Esophagus muscularis mucosa (tissue), 4 donors: ENCODE measurements around the gene SH3RF3. TPM values are rescaled to one million over a fixed set of nuclear protein-coding genes. Genes with fewer than 3 reads are reported as not detected.

ENCODE experiments used
- DNase-seq: peaks from one replicate; pipeline ENCODE4 v3.0.0-alpha.2; 2017; ENCODE audit errors: extremely low spot score
- H3K27ac ChIP-seq, 4 donors: fragments of 200-600 bp; sonication (generic); replicated peaks in 1 of 4; 1 replicate in 3 of 4; 2 replicates in 1 of 4; pipeline ENCODE4 v1.5.1; 2016 to 2019; ENCODE audit warnings: mild to moderate bottlenecking in 1 of 4
- H3K27me3 ChIP-seq, 4 donors: fragments of 200-600 bp; sonication (generic); one replicate each; pipeline versions ENCODE4 v1.5.1 to v1.6.0; 2016 to 2019
- H3K36me3 ChIP-seq, 4 donors: fragments of 200-600 bp; sonication (generic); one replicate each; pipeline ENCODE4 v1.5.1; 2016 to 2019
- H3K4me1 ChIP-seq, 4 donors: fragments of 200-600 bp; sonication (generic); one replicate each; pipeline ENCODE4 v1.5.1; 2016 to 2019
- H3K4me3 ChIP-seq, 4 donors: fragments of 200-600 bp; sonication (generic); 1 replicate in 2 of 4; 2 replicates in 2 of 4; pipeline ENCODE4 v1.5.1; 2016 to 2019; ENCODE audit warnings: mild to moderate bottlenecking in 4 of 4, moderate library complexity in 1 of 4
- H3K9me3 ChIP-seq, 4 donors: fragments of 200-600 bp; sonication (generic); 1 replicate in 3 of 4; 2 replicates in 1 of 4; pipeline ENCODE4 v1.5.1; 2016 to 2019
- EP300 ChIP-seq: sonication (generic); formaldehyde crosslinking; IDR thresholded peaks from one replicate; pipeline ENCODE4 v1.6.1; 2017; ENCODE audit warnings: antibody characterized with exemption
- POLR2A ChIP-seq: fragments of 450-650 bp; IDR thresholded peaks from one replicate; pipeline ENCODE4 v1.6.1; 2017; ENCODE audit warnings: antibody characterized with exemption, moderate library complexity, mild to moderate bottlenecking, low read depth
- POLR2AphosphoS5 ChIP-seq, 2 donors: sonication (generic); formaldehyde crosslinking; IDR thresholded peaks; one replicate each; pipeline ENCODE4 v1.6.1; 2017; ENCODE audit warnings: antibody characterized with exemption in 2 of 2
- WGBS: methylation state at CpG from one replicate; pipeline ENCODE4 v1.1.5; 2018; 5-methylcytosine and 5-hydroxymethylcytosine counted together
- intact Hi-C: fragments of 100-400 bp; cut with DNase I; formaldehyde crosslinking; loops from one replicate; pipeline ENCODE4 v1.15.1; 2023
- total RNA-seq, 4 donors: library from RNA; depleted of rRNA; stranded (reverse); fragments of >200 nt; gene quantifications; one replicate each; pipeline versions ENCODE4 v1.1.0 to v1.2.1, GENCODE V29; 2016
- TF ChIP-seq, protein P1 (sequence below), 3 experiments: fragments of 200-600 bp in 2 of 3; fragments of 450-650 bp in 1 of 3; sonication (generic) in 2 of 3; IDR thresholded peaks; one replicate each; pipeline ENCODE4 v1.5.1; 2017 to 2019; ENCODE audit warnings: antibody characterized with exemption in 3 of 3, mild to moderate bottlenecking in 2 of 3, moderate library complexity in 1 of 3

The SH3RF3 gene
- total RNA-seq, 4 donors from 2014 or later: 6.3 to 17.5 (median 11.3) TPM

DNA sequence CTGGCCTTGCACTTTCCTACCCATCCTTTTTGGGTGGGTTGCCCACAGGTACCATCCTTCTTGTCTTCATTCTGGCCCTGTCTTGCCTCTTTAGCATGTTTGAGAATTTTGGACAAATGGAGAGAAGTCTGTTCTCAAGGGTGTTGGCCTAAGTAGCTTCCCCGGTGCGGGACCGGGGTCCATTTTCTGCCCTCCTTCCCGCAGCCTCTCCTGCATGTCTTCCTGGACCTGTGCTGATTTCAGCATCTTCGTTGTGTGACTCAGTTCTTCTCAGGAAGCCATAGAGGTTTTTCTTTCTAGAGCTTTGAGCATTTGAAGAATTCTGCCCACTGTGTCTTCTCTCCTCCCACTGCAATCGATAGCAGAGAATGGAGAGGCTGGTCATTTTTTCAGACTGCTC lies 172.7 kb downstream of the SH3RF3 start:
- no peaks in the 10 kb centered on the region for H3K9me3 ChIP-seq
- intact Hi-C loops: no loop called here
- no peak overlapping the region for H3K4me3 ChIP-seq
- H3K4me1 ChIP-seq: peaks cover 0 to 17% (median 8%) of the 10 kb centered on the region in 4 donors
- no peaks in the 10 kb centered on the region for H3K27me3 ChIP-seq
- no peaks in the 10 kb centered on the region for H3K36me3 ChIP-seq
- H3K27ac ChIP-seq: no peak overlapping the region
- TF ChIP-seq, protein P1, sequence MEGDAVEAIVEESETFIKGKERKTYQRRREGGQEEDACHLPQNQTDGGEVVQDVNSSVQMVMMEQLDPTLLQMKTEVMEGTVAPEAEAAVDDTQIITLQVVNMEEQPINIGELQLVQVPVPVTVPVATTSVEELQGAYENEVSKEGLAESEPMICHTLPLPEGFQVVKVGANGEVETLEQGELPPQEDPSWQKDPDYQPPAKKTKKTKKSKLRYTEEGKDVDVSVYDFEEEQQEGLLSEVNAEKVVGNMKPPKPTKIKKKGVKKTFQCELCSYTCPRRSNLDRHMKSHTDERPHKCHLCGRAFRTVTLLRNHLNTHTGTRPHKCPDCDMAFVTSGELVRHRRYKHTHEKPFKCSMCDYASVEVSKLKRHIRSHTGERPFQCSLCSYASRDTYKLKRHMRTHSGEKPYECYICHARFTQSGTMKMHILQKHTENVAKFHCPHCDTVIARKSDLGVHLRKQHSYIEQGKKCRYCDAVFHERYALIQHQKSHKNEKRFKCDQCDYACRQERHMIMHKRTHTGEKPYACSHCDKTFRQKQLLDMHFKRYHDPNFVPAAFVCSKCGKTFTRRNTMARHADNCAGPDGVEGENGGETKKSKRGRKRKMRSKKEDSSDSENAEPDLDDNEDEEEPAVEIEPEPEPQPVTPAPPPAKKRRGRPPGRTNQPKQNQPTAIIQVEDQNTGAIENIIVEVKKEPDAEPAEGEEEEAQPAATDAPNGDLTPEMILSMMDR (IDR thresholded peaks at IDR 0.05): no peak
- TF ChIP-seq EP300 (no peak), POLR2A (no peak), POLR2AphosphoS5 (IDR thresholded peaks at IDR 0.05) (no peak)
- 98% methylated on average over 6 of the region's 6 CpGs for WGBS
- DNase-seq: no peak

DNA sequence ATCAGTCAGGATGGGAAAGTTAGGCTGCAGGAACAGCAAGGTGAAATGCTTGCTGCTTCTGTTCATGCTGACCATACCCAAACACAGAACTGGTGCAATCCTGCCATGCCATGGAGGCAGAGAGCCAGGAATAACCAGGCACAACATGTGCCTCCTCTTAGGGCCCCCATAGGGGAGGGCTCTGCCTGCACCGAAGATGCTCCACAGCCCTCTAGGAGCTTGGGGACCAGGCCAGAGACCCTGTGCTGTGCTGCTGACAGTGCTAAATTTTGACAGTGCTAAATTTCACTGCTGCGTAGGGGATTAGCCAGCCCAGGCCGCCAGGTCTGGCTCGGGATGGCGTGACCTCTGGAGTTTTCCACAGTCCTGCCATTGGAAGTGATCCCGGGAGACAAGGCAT lies 173.3 kb downstream of the SH3RF3 start:
- Histone ChIP-seq H3K36me3 (no peaks in the 10 kb centered on the region), H3K27ac (no peak overlapping the region), H3K9me3 (no peaks in the 10 kb centered on the region), H3K27me3 (no peaks in the 10 kb centered on the region), H3K4me1 (peaks cover 0 to 17% (median 8%) of the 10 kb centered on the region in 4 donors), H3K4me3 (no peak overlapping the region)
- intact Hi-C loops: no loop called here
- TF ChIP-seq POLR2A (no peak), EP300 (no peak), POLR2AphosphoS5 (IDR thresholded peaks at IDR 0.05) (no peak)
- TF ChIP-seq, protein P1 (IDR thresholded peaks at IDR 0.05): no peak
- 91% methylated on average over 5 of the region's 6 CpGs for WGBS
- DNase-seq: no peak

DNA sequence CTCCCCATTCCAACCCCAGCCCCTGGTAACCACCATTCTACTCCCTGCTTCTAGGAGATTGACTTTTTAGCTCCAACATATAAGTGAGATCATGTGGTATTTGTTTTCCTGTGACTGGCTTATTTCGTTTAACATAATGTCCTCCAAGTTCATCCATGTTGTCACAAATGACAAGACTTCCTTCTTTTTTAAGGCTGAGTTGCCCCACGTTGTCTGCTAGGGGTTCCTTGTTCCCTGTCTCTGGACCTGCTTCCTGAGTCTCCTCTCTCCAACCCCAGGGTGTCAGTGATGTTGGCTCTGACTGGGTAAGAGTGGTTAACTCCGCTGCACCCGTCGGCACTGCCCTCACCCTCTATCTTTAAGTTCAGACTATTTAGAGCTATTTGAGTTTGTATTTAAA lies 175.2 kb downstream of the SH3RF3 start:
- 79% methylated on average over 5 of the region's 5 CpGs for WGBS
- Histone ChIP-seq H3K4me1 (peaks cover 0 to 13% (median 5%) of the 10 kb centered on the region in 4 donors), H3K4me3 (no peak overlapping the region), H3K36me3 (no peaks in the 10 kb centered on the region), H3K27me3 (no peaks in the 10 kb centered on the region), H3K27ac (no peak overlapping the region), H3K9me3 (no peaks in the 10 kb centered on the region)
- TF ChIP-seq POLR2AphosphoS5 (IDR thresholded peaks at IDR 0.05): no peak
- TF ChIP-seq POLR2A: no peak
- TF ChIP-seq, protein P1 (IDR thresholded peaks at IDR 0.05): no peak
- TF ChIP-seq EP300: no peak
- intact Hi-C loops: no loop called here
- DNase-seq: no peak

DNA sequence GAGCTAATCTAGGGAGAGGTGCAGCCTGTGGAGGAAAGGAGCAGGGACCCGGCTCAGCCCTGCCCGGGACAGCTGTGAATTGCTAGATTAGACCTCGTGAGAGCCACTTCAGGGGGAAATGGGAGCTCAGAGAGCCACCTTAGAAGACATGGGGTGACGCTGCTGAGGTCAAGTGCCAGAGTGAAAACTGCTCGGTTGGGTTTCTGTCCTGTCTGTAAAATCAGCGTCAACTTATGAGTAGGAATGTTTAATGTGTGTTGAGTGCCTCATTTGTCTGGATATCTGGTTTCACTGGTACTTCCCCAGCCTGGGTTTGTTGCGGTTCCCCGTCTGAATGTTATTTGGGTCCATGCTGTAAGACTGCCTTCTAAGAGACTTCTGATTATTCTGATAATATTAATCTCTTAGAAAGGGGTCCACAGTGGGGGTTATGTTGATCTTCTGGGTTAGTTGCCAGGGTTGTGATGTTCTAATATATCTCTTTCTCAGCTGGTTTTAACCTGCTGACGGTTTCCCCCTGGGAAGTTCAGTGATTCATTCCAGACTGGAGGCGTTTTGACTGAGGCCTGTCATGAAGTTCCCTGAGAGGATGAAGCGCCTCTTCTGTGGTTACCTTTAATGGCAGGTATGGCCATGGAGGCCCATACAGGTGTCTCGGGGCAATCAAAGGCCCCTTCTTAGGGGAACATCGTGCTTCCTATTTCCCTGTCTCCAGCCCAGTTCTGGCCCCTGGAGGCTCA lies 175.9 kb downstream of the SH3RF3 start:
- no peaks in the 10 kb centered on the region for H3K36me3 ChIP-seq
- H3K27me3 ChIP-seq: no peaks in the 10 kb centered on the region
- H3K27ac ChIP-seq: no peak overlapping the region
- 95% methylated on average over 13 of the region's 13 CpGs for WGBS
- H3K9me3 ChIP-seq: no peaks in the 10 kb centered on the region
- intact Hi-C loops: no loop called here
- TF ChIP-seq POLR2AphosphoS5 (IDR thresholded peaks at IDR 0.05): no peak
- TF ChIP-seq EP300: no peak
- TF ChIP-seq, protein P1 (IDR thresholded peaks at IDR 0.05): no peak
- TF ChIP-seq POLR2A: no peak
- H3K4me3 ChIP-seq: no peak overlapping the region
- no peak for DNase-seq
- H3K4me1 ChIP-seq: peaks cover 0 to 11% (median 3%) of the 10 kb centered on the region in 4 donors
